OCI-M2 (cell line): ENCODE data around the gene GRAMD1B.

ENCODE experiments used
- DNase-seq: peaks from one replicate; lab custom pipeline; 2025; ENCODE audit not compliant: unreplicated experiment; lab: John Stamatoyannopoulos, UW

Gene GRAMD1B

DNA sequence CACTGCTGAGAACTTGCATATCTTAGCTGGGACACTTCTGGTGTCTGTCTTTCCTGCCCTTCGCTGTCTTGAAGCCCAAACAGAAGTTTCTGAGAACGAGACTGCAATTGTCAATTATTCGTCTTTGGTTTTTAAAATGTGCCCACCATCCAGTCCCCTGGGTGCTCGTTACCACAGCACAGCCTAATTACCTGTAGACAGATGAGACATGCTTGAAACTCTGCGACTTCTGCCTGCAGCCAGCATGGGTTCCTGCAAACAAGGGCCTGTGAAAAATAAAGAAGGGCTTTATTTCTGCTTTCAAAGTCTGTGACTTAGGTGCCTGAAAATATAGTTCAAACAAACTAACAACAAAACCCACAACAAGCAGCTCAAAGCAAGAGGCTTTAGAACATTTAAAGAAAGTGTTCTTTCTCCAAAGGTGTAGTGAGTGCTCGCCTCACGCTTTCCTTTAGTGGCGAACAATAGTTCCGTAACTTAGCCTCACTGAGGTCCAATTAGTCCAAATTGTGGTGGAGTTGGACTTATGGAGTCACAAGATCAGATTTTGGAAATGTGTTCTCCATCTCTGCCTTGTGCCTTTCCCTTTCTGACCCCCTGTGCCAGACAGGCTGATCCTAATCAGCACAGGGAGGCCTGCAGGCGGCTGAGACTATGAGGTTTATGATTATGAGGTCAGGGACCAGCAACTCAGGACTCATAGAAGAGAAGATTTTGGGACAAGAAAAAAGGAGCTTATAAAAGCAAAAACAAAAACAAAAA is 20.4 kb upstream of the GRAMD1B start:
- no peak for DNase-seq

DNA sequence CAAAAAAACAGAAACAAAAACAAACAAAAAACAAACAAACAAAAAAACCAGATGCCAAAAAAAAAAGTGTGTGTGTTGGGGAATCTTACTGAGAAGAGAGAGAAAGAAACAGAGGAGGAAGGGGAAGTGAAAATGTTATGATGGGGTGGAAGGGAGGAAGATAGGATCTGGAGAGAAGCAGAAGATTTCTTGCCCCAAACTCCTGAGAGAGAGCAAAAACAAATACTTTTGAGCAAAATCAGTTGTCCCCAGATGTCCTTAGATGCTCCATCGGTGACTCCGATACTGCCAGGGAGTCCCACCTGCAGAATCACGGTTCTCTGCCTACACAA is 19.9 kb upstream of the GRAMD1B start:
- DNase-seq, result no peak

GRCh38 chr11:123413636-123414035 is 16.4 kb upstream of the GRAMD1B start:
- no peak for DNase-seq

DNA sequence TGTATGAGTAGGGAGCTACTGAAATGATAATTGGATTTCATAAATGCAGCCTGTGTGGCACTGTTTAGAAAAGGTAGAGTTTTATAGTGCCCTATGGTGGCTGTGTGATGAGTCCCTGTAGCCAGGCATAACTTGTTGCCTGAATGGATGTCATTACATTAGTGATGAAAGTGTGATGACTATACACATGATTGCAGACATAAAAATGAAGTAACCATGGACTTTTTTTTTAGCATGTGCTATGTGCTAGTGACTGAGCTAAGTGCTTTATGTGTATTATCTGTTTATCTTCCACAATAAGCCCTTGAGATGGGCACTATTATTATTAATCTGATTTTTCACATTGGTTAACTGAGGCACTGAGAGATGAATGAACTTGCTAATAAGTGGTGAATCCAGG is 13.5 kb upstream of the GRAMD1B start:
- DNase-seq, result no peak

- DNase-seq, result no peak
These were observed 11.5 kb upstream of the GRAMD1B start for GRCh38 chr11:123418351-123419114.

GRCh38 chr11:123419731-123420452 is 10.2 kb upstream of the GRAMD1B start:
- no peak for DNase-seq

DNA sequence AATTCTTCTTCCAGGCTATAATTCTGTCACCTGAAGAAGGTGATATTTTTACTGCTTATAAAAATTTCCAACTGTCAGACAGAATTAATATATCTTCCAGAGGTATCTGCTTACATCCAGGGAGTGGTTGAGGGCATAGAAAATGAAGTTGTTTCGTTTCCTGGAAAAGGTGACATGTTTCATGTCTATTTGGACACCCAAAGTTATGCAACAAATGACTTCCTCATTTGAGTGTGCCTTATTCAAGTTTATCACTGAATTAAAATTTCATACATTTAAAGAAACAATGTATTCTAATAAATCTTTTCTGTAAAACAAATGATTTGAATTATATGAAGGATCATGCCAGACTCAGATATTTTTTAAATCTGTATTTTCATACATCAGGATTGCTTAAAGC is 8.5 kb upstream of the GRAMD1B start:
- no peak for DNase-seq

DNA sequence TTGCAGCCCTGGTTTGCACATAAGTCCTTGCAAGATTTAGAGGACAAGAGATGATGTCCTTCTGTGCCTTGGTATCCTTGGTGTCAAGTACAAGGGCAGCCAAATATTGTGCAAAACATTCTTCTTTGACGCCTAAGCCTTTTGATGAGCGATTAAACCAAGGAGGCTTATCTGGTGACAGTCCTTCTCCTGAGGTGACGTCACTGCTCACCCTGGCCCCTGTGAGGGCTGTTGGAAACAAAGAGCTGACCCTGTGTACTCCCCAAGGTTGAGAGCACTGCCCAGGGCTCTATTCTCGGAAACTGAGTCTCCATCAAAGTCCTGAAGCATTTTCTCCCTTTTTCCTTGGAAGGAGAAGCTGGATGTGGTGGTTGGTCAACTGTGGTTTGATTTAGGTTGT is 4.7 kb upstream of the GRAMD1B start:
- DNase-seq, result no peak

- DNase-seq, result no peak
These were observed 3.3 kb upstream of the GRAMD1B start for GRCh38 chr11:123426789-123427188.

- no peak for DNase-seq
These were observed 2.7 kb upstream of the GRAMD1B start for GRCh38 chr11:123427405-123427804.

- no peak for DNase-seq
These were observed 1.9 kb upstream of the GRAMD1B start for GRCh38 chr11:123428116-123428715.

- DNase-seq, result no peak
These were observed 733 bp upstream of the GRAMD1B start for GRCh38 chr11:123429336-123429735.

- no peak for DNase-seq
These were observed 840 bp downstream of the GRAMD1B start for GRCh38 chr11:123430721-123431497.

GRCh38 chr11:123431619-123432018 is 1.6 kb downstream of the GRAMD1B start:
- DNase-seq, result no peak

- DNase-seq, result no peak
These were observed 4.2 kb downstream of the GRAMD1B start for GRCh38 chr11:123434262-123434661.

DNA sequence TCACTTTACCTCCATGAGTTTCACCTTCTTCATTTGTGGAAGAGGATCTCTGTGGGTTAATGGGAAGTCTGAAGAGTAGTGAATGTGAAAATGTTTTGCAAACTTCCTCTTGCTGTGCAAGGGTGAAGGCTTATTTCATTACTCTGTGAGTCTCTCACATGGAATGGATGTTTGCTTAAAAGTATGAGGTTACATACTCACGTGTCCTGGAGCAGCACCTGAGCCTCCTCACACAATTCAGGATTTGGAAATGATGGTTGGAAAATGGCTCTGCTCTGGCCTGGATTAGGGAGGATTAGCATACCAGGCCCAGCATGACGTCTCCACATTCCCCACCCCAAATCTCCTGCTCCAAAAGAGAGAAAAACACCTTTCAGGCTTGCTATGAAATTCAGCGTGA is 4.8 kb downstream of the GRAMD1B start:
- no peak for DNase-seq

DNA sequence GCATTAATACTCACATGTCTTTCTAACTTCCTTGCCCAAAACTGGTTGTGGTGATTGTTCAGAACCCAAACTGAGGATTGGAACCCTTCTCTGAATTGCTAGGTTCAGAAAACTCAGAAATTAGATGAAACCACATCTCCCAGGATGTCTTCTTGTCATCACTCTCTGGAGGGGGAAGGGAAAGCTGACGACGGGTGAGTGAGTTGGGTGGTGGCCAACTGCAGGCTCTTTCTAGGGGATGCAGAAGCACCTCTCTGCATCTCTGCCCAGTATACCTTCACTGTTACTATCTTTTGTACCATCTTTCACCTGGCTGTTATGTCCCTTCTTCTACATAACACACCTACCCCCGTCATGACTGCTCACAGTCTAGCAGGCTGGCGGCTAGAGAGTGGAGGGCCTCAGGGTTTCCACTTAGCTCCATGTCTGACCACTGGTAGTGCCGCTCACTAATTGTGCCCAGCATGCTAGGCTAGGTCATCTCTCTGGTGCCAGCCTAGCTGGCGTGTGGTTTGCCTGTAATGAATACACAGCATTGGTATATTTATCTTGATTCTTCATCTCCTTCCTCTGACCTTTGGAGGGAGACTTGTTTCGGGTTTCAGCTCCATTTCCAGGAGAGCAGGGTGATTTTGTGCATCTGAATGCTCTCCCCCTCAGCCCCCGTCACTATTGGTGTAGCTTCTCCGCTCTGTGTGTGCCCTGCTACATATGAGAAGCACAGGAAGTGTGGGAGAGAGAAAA is 7.3 kb downstream of the GRAMD1B start:
- no peak for DNase-seq

- DNase-seq, result no peak
These were observed 8.1 kb downstream of the GRAMD1B start for GRCh38 chr11:123438131-123438627.

DNA sequence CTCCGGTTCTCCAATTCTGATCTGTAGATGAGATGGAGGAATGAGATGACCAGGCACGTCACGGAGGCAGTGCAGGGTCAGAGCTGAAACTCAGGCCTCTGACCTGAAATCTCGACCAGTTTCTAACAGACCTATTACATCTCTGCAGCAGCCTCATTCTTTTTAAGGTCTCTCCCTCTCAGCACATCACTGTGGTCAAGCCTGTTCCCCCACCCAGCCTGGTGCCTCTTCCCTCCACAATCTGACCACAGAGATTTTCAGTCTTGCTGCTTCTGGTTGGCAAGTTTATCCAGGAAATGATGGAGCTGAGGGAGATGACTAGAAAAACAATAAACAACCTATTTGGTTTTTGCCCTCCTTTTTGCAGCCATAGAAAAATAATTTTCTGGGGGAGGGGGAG is 9.5 kb downstream of the GRAMD1B start:
- DNase-seq, result no peak

DNA sequence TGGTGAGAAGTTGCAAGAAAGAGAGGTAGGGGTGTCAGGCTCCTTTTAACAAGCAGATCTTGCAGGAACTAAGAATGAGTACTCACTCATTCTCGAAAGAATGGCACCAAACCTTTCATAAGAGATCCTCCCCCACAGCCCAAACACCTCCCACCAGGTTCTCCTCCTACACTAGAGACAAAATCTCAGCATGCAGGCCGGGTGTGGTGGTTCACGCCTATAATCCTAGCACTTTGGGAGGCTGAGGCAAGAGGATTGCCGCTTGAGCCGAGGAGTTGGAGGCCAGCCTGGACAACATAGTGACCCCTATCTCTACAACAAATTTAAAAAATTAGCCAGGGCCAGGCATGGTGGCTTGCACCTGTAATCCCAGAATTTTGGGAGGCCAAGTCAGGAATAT is 11.1 kb downstream of the GRAMD1B start:
- no peak for DNase-seq
